GM19324 (cell line): ENCODE data around the gene MEIS1.

Source experiments
- ATAC-seq: cut with Tn5 transposase; IDR thresholded peaks from one replicate; pipeline ENCODE4 v1.9.1; 2021; ENCODE audit warnings: mild to moderate bottlenecking, moderate library complexity; ENCODE audit not compliant: unreplicated experiment, low FRiP score

Gene MEIS1

GRCh38 chr2:66528974-66529724 lies 94.2 kb downstream of the MEIS1 start:
- ATAC-seq = no peak

DNA sequence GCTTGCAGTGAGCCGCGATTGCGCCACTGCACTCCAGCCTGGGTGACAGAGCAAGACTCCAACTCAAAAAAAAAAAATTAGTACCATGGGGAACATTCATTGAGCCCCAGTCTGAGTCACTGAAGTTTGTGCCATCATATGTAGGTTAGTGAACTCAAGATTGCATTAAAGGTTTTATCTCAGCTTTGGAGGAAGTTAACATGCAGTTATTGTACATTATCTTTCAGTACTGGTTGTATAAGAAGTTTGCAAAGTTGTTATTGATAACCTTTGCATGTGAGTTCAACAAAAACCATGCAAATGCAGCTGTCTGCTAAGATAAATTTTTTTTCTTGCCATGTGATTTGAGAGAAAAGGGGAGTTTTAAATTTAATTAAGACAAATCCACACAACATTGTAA lies 95.7 kb downstream of the MEIS1 start:
- no peak for ATAC-seq

DNA sequence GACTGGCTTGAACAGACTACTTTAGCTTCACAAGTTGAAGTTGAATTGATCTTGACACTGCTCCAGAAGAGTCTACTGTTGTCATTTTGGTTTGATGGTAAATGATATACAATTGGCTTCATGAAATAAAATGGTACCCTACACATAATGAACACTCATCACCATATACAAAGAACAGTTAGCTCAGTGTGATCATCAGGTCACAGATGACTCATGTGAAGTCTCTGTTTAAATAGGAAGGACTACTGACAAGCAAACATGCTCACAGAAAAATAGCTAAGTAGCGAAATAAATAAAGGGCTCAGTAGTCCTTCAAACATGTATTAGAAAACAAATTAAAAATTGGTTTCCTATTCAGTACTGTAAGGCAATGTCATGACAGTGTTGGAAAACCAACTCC lies 96.2 kb downstream of the MEIS1 start:
- ATAC-seq = no peak

- ATAC-seq = no peak
Measured at GRCh38 chr2:66531567-66531966, 96.6 kb downstream of the MEIS1 start.

GRCh38 chr2:66532972-66533868 lies 98.3 kb downstream of the MEIS1 start:
- ATAC-seq = no peak

DNA sequence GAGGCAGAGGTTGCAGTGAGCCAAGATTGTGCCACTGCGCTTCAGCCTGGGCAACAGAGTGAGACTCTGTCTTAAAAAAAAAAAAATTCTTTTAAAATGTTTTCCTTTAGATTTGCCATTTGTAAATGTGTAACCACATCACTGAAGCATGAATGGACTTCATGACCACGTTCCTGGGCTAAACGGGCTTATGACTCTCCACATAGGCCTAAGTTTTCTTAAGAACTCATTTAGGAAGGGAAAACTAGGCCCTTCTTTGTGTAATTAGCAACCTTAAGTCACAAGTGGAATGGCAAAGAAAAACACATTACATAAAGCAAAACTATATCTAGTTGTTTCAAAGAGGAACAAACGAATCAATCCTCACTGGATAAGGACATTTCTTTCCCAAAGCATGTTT lies 99.5 kb downstream of the MEIS1 start:
- ATAC-seq = no peak

DNA sequence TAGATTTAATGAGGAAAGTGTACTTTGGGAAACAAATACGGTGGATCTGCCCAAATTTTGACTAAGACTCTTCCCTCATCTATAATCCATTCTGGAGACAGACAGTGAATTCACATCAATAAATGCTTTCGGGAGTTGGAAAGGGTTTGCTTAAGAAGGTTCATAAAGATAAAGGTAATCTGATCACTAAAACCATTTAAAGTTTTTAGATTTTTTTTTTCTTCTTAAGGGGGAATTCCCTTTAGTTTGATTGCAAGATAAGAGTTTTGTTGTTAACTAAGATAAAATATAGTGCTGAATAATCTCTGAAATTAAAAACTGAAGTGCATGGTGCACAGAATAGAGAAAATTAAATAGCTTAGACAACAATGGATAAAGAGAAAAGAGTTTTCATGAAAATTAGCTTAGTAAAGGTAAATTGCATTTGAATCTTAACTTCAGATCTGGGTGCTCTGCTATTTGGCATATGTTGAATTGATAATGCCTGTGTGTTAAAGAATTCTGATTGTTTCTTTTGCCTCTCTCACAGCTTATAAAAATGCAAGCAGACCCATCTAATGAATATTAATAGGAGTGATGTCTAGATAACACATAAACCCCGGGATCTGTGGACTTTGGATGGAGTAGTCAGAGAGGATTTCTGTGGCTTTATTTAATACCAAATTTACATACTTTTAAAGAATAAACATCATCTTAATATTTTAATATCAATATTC lies 100.8 kb downstream of the MEIS1 start:
- no peak for ATAC-seq

GRCh38 chr2:66536290-66536673 lies 101.4 kb downstream of the MEIS1 start:
- no peak for ATAC-seq

DNA sequence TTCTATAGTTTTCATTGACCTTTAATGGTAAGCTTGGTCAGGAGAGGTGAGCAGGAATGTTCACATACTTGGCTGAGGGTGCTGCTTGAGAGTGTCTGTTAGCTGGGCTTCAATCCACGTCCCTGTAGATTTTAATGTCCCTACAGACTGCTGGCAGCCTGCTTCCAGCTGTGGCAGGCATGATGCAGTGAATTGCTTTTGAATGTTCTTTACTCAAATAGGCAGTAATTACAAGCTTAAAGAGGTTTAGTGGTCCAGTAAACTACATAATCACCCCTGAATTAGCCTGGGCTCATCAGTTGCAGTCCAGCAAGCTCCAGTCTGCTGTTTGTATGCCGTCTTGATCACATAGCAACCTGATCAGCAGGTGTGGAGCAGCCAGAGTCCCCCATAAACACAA lies 102.1 kb downstream of the MEIS1 start:
- no peak for ATAC-seq

GRCh38 chr2:66538291-66538690 lies 103.4 kb downstream of the MEIS1 start:
- no peak for ATAC-seq

DNA sequence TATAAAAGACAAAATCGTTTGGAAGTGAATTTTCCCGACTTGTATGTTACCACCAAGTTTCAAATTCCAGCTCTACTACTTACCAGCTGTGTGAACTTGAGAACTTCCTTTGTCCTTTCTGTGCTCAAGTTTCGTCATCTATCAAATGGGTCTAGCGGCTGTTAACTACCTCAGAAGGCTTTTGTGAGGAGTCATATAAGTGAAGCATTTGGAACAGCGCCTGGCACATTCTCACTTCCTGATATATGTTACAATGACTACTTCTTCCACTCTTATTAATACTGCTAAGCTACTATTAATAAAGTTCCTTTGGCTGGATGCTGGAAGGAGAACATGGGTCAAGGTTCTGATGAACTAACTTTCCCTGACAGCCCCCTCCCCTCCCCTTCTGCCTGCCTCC lies 104.5 kb downstream of the MEIS1 start:
- ATAC-seq = no peak

DNA sequence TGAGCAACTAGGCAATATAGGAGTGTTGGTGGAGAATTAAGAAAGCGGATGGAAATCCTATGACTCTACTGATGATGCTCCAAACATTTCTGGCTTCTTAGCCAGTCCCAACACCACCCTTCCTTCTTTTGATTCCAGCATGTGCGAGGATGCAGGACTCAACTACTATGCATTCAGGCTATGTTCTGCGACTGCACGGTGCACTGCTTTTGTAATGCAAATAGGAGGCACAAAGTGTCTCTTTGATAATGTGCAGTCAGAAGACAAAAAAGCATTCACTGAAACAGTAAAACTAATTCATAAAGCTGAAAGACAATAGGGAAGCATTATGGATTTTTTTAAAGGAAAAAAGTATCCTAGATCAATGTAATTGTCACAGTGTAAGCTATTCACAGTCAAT lies 106.7 kb downstream of the MEIS1 start:
- ATAC-seq = no peak

DNA sequence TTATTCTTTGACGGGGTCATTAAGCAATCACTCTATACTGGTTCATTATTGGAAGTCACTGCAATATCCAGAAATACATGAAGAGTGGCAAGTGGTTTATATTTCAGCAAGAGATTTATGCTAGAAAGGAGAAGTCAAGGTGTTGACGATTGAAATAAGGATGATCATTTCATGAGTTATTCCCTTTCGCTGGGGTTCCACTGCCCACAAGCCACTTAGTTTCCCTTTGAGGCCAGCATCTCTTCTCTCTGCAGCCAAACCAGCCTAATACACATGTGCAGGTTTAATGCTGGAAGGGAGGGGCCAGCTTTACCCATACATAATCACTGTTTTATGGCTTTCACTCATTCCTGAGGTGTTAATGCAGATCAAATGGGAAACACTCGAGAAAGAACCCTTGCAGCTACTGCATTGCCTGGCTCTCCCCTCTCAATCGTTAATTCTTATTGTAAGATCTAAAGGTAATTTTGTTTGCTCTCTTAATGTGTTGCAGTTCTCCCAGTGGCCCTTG lies 108.4 kb downstream of the MEIS1 start:
- ATAC-seq = no peak

GRCh38 chr2:66544258-66544657 lies 109.3 kb downstream of the MEIS1 start:
- no peak for ATAC-seq

DNA sequence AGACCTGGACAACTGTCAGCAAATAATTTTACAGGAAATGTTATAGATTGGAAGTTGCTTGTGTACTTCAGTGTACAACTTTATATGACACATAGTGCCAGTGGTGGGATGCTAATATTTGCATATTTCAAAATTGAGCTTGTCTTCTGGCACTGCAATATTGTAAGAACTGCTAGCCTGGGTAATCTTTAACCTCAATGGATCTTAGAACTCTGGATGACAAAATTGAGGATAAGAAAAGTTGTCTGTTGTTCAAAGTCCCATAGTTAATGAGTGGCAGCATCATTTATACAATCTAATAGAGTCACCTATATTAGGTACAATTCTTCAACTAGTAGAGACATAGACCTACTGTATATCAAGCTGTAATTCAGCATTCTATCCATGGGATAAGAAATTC lies 110.3 kb downstream of the MEIS1 start:
- no peak for ATAC-seq

DNA sequence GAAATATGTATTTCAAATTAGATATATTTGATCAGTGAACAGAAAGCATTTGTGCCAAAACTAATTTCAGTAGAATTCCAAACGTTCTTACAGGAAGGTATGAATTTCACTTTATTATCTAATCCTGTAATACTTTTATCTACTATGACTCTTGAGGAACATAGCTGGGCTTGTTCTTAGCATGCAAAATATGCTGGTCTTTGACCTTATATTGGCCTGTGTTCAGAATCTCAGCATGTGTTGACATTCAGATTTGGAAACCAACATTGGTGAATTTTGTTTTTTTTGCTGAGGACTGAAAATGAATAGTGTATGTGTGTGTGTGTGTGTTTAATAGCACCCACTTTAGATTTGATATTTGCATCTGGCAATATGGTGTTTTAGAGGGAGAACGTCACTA lies 112.2 kb downstream of the MEIS1 start:
- no peak for ATAC-seq

GRCh38 chr2:66547887-66548286 lies 113.0 kb downstream of the MEIS1 start:
- no peak for ATAC-seq

DNA sequence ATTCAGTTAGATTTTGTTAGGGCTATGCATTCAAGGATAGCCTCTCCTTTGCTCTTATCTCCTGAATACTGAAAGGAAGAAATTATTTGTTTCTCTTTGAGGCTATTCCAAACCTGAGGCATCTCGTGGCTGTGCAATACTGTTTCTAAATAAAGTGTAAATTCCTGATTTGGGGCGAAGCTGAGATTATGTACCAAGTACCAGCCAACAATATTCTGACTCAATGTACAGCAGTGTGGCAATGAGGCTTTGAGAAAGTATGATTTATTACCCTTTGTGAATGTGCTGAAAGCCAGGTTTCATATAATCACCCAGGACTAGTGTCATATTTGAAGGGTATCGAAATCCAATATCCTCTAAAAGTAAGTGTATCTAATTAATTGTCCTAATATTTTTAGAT lies 113.5 kb downstream of the MEIS1 start:
- ATAC-seq = no peak

GRCh38 chr2:66550826-66551225 lies 115.9 kb downstream of the MEIS1 start:
- no peak for ATAC-seq

DNA sequence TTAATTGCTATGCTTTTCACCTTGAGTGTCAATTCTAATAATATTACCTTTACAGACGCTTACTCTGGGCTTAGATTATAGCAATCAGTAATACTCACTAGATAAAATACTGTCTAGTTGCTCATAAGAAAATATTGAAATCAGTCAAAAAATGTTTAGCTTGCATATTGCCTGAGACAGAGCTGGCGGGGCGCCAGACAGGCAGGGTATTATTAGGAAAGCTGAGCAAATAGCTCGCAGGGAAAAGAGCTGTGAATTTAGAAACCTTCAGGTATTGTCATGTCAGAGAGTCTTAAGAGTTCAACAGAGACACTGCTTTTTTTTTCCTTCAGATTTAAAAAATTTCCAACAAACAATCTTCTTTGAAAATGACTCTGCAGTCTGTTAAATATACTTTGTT lies 118.4 kb downstream of the MEIS1 start:
- ATAC-seq = no peak

- ATAC-seq = no peak
Measured at GRCh38 chr2:66555091-66555490, 120.2 kb downstream of the MEIS1 start.
